Neural progenitor cell (in vitro differentiated cells): Measurements from ENCODE around the gene TXNDC17.

Experiments used
- EZH2phosphoT487 ChIP-seq: fragments of 200-600 bp; sonication (generic); IDR thresholded peaks from 2 replicates; pipeline ENCODE4 v1.6.1; 2017; ENCODE audit warnings: antibody characterized with exemption
- TF ChIP-seq, protein P1 (sequence below): fragments of 200-600 bp; sonication (generic); IDR thresholded peaks from 2 replicates; pipeline ENCODE4 v1.5.1; 2017; ENCODE audit warnings: antibody characterized with exemption, mild to moderate bottlenecking

DNA sequence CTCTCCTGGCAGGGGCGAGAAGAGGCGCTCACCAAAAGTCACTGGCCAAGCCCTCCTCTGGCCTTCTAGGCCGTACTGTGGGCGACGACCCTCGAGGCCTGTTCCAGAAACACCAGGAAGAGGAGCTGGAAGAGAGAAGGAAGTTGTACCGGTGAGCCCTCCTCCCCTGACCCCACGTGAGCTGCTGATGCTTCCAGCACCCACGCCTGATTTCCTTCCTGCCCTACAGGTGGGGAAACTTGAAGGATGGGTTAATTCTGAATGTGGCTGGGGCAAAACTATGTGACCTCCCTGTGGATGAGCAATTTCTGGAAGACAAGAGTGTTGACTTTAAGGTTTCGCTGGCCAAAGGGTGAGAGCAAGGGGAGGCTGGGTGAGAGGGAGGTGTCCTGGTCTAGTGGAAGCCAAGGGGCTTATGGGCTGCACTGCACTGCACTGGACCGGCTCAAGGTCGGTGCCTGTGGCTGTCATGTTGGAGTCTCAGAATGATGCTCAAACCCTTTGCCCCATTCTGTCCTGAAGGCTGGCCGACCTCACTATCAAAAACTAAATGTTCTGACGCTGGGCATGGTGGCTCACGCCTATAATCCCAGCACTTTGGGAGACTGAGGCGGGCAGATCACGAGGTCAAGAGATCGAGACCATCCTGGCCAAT is 16.9 kb downstream of the TXNDC17 start:
- TF ChIP-seq EZH2phosphoT487: no peak
- TF ChIP-seq, protein P1, sequence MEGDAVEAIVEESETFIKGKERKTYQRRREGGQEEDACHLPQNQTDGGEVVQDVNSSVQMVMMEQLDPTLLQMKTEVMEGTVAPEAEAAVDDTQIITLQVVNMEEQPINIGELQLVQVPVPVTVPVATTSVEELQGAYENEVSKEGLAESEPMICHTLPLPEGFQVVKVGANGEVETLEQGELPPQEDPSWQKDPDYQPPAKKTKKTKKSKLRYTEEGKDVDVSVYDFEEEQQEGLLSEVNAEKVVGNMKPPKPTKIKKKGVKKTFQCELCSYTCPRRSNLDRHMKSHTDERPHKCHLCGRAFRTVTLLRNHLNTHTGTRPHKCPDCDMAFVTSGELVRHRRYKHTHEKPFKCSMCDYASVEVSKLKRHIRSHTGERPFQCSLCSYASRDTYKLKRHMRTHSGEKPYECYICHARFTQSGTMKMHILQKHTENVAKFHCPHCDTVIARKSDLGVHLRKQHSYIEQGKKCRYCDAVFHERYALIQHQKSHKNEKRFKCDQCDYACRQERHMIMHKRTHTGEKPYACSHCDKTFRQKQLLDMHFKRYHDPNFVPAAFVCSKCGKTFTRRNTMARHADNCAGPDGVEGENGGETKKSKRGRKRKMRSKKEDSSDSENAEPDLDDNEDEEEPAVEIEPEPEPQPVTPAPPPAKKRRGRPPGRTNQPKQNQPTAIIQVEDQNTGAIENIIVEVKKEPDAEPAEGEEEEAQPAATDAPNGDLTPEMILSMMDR: no peak
